ENCODE measurements around the gene KBTBD4.

The KBTBD4 gene

DNA sequence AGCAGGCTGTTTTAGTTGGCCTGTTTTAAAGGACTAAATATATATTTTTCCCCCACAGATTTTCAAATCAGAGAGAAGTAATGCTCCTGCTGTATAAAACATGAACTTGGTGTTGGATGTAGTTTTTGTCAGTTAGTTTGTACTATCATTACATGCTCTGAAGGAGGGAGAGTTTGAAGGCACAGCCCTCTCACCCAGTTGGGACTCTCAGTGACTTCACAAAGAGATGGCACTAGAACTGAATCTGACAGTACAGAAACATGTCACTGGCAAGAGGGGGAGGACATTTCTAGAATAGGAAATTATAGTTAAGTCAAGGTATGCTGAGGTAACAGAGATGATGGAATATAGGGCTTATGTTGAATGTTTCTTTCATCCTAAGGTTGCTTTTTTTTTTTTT lies 36.5 kb upstream of the KBTBD4 start:
- H3K4me3 ChIP-seq (ENCODE audit: low read depth, low read length): no peak overlapping the region
- TF ChIP-seq, protein P1, sequence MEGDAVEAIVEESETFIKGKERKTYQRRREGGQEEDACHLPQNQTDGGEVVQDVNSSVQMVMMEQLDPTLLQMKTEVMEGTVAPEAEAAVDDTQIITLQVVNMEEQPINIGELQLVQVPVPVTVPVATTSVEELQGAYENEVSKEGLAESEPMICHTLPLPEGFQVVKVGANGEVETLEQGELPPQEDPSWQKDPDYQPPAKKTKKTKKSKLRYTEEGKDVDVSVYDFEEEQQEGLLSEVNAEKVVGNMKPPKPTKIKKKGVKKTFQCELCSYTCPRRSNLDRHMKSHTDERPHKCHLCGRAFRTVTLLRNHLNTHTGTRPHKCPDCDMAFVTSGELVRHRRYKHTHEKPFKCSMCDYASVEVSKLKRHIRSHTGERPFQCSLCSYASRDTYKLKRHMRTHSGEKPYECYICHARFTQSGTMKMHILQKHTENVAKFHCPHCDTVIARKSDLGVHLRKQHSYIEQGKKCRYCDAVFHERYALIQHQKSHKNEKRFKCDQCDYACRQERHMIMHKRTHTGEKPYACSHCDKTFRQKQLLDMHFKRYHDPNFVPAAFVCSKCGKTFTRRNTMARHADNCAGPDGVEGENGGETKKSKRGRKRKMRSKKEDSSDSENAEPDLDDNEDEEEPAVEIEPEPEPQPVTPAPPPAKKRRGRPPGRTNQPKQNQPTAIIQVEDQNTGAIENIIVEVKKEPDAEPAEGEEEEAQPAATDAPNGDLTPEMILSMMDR (IDR thresholded peaks at IDR 0.05; ENCODE audit: borderline replicate concordance, insufficient read depth, low read depth, low read length): no peak

DNA sequence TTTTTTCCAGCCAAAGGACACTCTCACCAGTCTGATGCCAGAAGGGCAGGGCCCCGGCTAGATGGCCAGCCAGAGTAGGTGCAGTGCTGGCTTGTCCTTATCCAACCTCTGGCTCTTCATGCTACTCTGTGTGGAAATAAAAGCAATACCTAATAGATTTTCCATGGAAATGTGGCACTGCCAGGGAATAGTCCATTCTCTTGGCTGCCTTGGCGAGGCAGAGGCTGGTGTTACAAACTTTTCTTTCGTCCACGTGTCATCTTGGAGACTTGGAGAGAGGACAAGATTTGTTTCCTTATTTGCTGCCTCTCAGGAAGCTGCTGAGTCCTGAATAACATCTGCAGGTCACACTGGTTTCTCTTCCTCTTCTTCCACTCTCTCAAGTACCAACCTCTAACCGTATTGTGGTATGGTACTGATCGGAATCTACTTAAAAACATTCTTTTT lies 32.6 kb upstream of the KBTBD4 start:
- TF ChIP-seq, protein P1 (IDR thresholded peaks at IDR 0.05; ENCODE audit: borderline replicate concordance, insufficient read depth, low read depth, low read length): no peak
- no peak overlapping the region for H3K4me3 ChIP-seq (ENCODE audit: low read depth, low read length)

DNA sequence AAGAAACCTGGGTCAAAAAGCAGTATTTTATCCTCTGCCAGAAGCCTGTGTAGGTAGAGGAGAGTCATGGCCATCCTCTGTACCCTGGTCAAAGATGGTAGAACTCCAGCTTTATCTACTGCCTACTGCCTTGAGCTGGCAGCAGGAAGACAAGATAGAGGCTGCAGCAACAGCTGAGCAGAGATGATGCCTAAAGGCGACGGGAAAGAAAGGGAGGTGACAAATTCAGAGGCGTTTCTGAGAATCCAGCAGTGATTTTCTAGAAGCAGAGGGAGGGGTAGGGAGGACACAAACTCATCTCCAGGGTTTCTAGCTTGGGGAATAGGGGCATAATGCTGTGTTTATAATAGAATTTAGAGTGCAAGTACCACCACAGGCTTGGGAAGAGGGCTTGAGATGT lies 30.9 kb upstream of the KBTBD4 start:
- TF ChIP-seq, protein P1 (IDR thresholded peaks at IDR 0.05; ENCODE audit: borderline replicate concordance, insufficient read depth, low read depth, low read length): no peak
- no peak overlapping the region for H3K4me3 ChIP-seq (ENCODE audit: low read depth, low read length)

DNA sequence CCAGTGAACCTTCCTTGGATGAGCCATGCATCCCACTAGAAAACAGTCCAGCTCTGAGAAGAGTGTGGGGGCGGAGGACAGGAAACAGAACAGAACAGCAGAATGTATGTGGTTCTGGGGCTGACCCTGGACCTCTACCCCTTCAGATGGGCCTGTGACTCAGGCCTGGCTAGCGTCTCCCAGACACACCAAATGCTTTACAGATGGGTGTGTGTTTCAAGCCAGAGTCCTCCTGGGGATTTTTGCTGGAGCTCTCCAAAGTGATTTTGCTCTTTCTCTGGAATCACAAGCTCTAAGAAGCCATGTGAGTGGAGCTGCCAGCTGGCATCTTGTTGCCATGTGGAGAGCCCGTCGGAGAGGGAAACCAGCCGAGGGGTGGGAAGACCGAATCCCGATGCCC lies 28.6 kb upstream of the KBTBD4 start:
- TF ChIP-seq, protein P1 (IDR thresholded peaks at IDR 0.05; ENCODE audit: borderline replicate concordance, insufficient read depth, low read depth, low read length): no peak

DNA sequence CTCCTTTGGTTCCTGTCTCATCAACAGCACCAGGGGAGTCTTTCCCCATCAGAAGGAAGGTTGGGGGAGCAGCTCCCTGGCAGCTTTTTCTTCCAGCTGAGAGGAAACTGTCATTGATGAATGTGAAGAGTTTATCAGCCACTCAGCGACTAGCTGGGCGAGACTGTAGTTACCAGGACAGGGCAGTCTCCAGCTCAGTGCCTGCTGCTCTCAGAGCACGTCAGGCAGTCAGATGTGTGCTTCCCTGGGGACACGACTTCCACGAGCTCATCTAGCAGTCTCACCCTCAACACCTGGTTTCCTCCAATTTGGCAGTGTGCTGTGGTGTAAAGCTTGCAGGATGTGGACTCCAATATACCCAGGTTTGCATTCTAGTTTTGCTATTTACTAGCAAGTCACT lies 28.0 kb upstream of the KBTBD4 start:
- TF ChIP-seq, protein P1 (IDR thresholded peaks at IDR 0.05; ENCODE audit: borderline replicate concordance, insufficient read depth, low read depth, low read length): no peak
- H3K4me3 ChIP-seq (ENCODE audit: low read depth, low read length): no peak overlapping the region

More for the DNA sequence above, 28.6 kb upstream of the KBTBD4 start:
- H3K4me3 ChIP-seq (ENCODE audit: low read depth, low read length): no peak overlapping the region

DNA sequence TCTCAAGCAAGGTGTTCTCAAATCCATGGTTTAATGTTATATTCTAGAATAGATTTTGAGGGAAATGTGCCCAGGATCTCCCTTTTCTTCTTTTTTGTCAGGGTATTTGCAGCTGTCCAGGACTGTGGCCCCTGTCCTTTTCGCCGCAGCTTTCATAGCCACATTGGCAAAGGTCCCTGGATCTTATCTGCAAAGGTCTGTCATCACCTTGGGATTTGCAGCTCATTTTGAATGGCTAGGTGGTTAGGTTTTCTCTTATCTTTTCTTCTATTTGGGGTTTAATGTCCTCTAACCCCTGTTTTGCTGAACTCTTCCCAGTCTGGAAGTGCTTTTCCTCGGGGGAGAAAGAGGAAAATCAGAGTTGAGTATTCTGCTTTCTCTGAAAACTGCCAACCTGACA lies 27.2 kb upstream of the KBTBD4 start:
- no peak overlapping the region for H3K4me3 ChIP-seq (ENCODE audit: low read depth, low read length)
- TF ChIP-seq, protein P1 (IDR thresholded peaks at IDR 0.05; ENCODE audit: borderline replicate concordance, insufficient read depth, low read depth, low read length): no peak

DNA sequence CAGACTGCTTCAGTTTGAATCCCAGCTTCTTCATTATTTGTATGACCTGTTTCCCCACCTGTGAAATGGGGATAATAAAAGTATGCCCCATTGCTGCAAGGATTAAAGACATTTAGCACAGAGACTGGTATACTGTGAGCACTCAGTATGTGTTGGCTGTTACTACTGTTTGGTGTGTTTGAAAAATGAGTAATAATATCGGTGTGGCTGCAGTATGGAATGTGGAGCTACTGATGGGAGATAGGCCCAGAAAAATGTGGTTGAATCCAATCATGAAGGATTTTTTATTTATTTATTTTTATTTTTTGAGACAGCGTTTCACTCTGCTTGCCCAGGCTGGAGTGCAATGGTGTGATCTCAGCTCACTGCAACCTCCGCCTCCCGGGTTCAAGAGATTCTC lies 24.5 kb upstream of the KBTBD4 start:
- TF ChIP-seq, protein P1 (IDR thresholded peaks at IDR 0.05; ENCODE audit: borderline replicate concordance, insufficient read depth, low read depth, low read length): no peak
- no peak overlapping the region for H3K4me3 ChIP-seq (ENCODE audit: low read depth, low read length)
